RWPE2 (cell line): ENCODE measurements around the gene RLN3.

Experiments
- ATAC-seq: fragments of 200-7000 bp; cut with Tn5 transposase; 3 replicates; pipeline ENCODE4 v1.9.1; 2021; ENCODE audit warnings: low read depth
- DNase-seq: peaks from one replicate; pipeline ENCODE4 v3.0.0-alpha.2; 2020; ENCODE audit warnings: low spot score
- H3K27ac ChIP-seq: fragments of 450-650 bp; 2 replicates; pipeline ENCODE4 v1.5.1; 2017; ENCODE audit warnings: mild to moderate bottlenecking; ENCODE audit not compliant: poor library complexity, severe bottlenecking
- H3K27me3 ChIP-seq: fragments of 250-450 bp; sonication (Bioruptor Pico); 2 replicates; pipeline ENCODE4 v1.5.1; 2021; ENCODE audit warnings: mild to moderate bottlenecking, moderate library complexity; ENCODE audit not compliant: insufficient read depth, poor library complexity, severe bottlenecking
- H3K36me3 ChIP-seq: fragments of 250-450 bp; sonication (Bioruptor Pico); 2 replicates; pipeline ENCODE4 v1.5.1; 2020; ENCODE audit warnings: low read depth, mild to moderate bottlenecking, moderate library complexity
- H3K4me1 ChIP-seq: fragments of 250-450 bp; sonication (Bioruptor Pico); 2 replicates; pipeline ENCODE4 v1.5.1; 2021; ENCODE audit warnings: mild to moderate bottlenecking, moderate library complexity; ENCODE audit not compliant: insufficient read depth, poor library complexity, severe bottlenecking
- H3K4me3 ChIP-seq: fragments of 250-450 bp; sonication (Bioruptor Pico); 2 replicates; pipeline ENCODE4 v1.5.1; 2021; ENCODE audit warnings: mild to moderate bottlenecking, moderate library complexity; ENCODE audit not compliant: severe bottlenecking
- H3K9me3 ChIP-seq: fragments of 250-450 bp; sonication (Bioruptor Pico); 2 replicates; pipeline ENCODE4 v1.5.1; 2021; ENCODE audit warnings: mild to moderate bottlenecking, moderate library complexity; ENCODE audit not compliant: severe bottlenecking
- CTCF ChIP-seq: fragments of 450-650 bp; IDR thresholded peaks from one replicate; pipeline ENCODE4 v1.5.1; 2017; ENCODE audit warnings: mild to moderate bottlenecking, moderate library complexity; ENCODE audit not compliant: poor library complexity, severe bottlenecking

Gene RLN3

GRCh38 chr19:13993590-13994300 is 34.2 kb upstream of the RLN3 start:
- Histone ChIP-seq H3K36me3 (peaks cover 9% of the 10 kb centered on the region), H3K27me3 (no peaks in the 10 kb centered on the region), H3K4me1 (no peaks in the 10 kb centered on the region), H3K9me3 (no peaks in the 10 kb centered on the region), H3K27ac (no peak overlapping the region), H3K4me3 (no peak overlapping the region)
- DNase-seq (no peak), ATAC-seq (no peak)
- no peak for TF ChIP-seq CTCF

- Histone ChIP-seq H3K27me3 (no peaks in the 10 kb centered on the region), H3K9me3 (peaks cover 6% of the 10 kb centered on the region), H3K4me1 (no peaks in the 10 kb centered on the region), H3K4me3 (no peak overlapping the region), H3K36me3 (peaks cover 22% of the 10 kb centered on the region), H3K27ac (no peak overlapping the region)
- ATAC-seq (no peak), DNase-seq (no peak)
- no peak for TF ChIP-seq CTCF
Observed at GRCh38 chr19:13995017-13995728, 32.8 kb upstream of the RLN3 start.

- Histone ChIP-seq H3K27me3 (no peaks in the 10 kb centered on the region), H3K36me3 (peaks cover 22% of the 10 kb centered on the region), H3K4me3 (no peak overlapping the region), H3K9me3 (peaks cover 6% of the 10 kb centered on the region), H3K4me1 (no peaks in the 10 kb centered on the region), H3K27ac (no peak overlapping the region)
- ATAC-seq (no peak), DNase-seq (no peak)
- TF ChIP-seq CTCF = no peak
Observed at GRCh38 chr19:13995878-13996765, 31.8 kb upstream of the RLN3 start.

GRCh38 chr19:13996928-13997630 is 30.9 kb upstream of the RLN3 start:
- no peak for TF ChIP-seq CTCF
- Histone ChIP-seq H3K4me3 (no peak overlapping the region), H3K9me3 (peaks cover 6% of the 10 kb centered on the region), H3K4me1 (no peaks in the 10 kb centered on the region), H3K27me3 (no peaks in the 10 kb centered on the region), H3K36me3 (peaks cover 22% of the 10 kb centered on the region), H3K27ac (no peak overlapping the region)
- ATAC-seq = no peak
- DNase-seq = no peak
